Suprapubic skin (tissue), 4 donors: ENCODE measurements around the gene ARHGAP6. TPM values are rescaled to one million over a fixed set of nuclear protein-coding genes. Genes with fewer than 3 reads are reported as not detected.

Experiments used
- DNase-seq, 2 donors: peaks; one replicate each; pipeline ENCODE4 v3.0.0-alpha.2; 2019; ENCODE audit warnings: low spot score in 2 of 2
- H3K27ac ChIP-seq: fragments of 200-600 bp; sonication (generic); one replicate; pipeline ENCODE4 v1.5.1; 2019
- H3K27me3 ChIP-seq: fragments of 200-600 bp; sonication (generic); one replicate; pipeline ENCODE4 v1.5.1; 2019
- H3K36me3 ChIP-seq: fragments of 200-600 bp; sonication (generic); one replicate; pipeline ENCODE4 v1.5.1; 2019
- H3K4me1 ChIP-seq: fragments of 200-600 bp; sonication (generic); one replicate; pipeline ENCODE4 v1.5.1; 2019
- H3K4me3 ChIP-seq: fragments of 200-600 bp; sonication (generic); one replicate; pipeline ENCODE4 v1.5.1; 2019; ENCODE audit warnings: mild to moderate bottlenecking
- H3K9me3 ChIP-seq: fragments of 200-600 bp; sonication (generic); one replicate; pipeline ENCODE4 v1.5.1; 2019
- EP300 ChIP-seq: sonication (generic); formaldehyde crosslinking; IDR thresholded peaks from one replicate; pipeline ENCODE4 v1.6.1; 2017; ENCODE audit warnings: antibody characterized with exemption
- POLR2A ChIP-seq, 2 donors: fragments of 450-650 bp; IDR thresholded peaks; one replicate each; pipeline ENCODE4 v1.6.1; 2017; ENCODE audit warnings: antibody characterized with exemption in 2 of 2, mild to moderate bottlenecking in 2 of 2, moderate library complexity in 2 of 2
- POLR2AphosphoS5 ChIP-seq, 3 donors: sonication (generic); formaldehyde crosslinking; IDR thresholded peaks; one replicate each; pipeline ENCODE4 v1.6.1; 2017; ENCODE audit warnings: antibody characterized with exemption in 3 of 3
- WGBS: methylation state at CpG from one replicate; pipeline ENCODE4 v1.1.5; 2018; 5-methylcytosine and 5-hydroxymethylcytosine counted together
- total RNA-seq, 4 donors: library from RNA; depleted of rRNA; stranded (reverse); fragments of >200 nt; gene quantifications; one replicate each; pipeline ENCODE4 v1.1.0, GENCODE V29; 2016
- TF ChIP-seq, protein P1 (sequence below), 2 donors: fragments of 200-600 bp in 1 of 2; fragments of 450-650 bp in 1 of 2; sonication (generic) in 1 of 2; IDR thresholded peaks; one replicate each; pipeline ENCODE4 v1.5.1; 2016 to 2019; ENCODE audit warnings: antibody characterized with exemption in 2 of 2, mild to moderate bottlenecking in 1 of 2, moderate library complexity in 1 of 2

The ARHGAP6 gene
- total RNA-seq, 4 donors from 2014 or later, result 1.6 to 6.7 (median 3.1) TPM

DNA sequence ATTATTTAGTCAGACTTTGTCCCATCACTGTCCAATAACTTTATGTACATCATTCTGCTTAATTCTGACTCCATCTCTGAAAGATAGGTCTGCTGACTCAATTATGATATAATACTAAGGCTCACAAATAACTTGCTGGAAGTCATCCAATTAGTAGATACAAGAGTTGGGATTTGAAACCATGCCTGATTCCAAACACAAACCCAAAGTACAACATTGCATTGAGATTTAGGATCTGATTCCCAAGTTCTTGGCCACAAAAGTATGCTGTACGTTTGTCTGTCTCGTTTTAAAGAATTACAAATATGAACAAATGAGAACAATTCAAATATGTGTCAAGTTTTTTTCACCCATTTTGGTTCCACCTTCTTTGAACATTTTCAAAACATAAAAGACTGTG is 263.8 kb downstream of the ARHGAP6 start:
- WGBS, result 55% methylated on average over 2 of the region's 2 CpGs
- H3K27me3 ChIP-seq, result no peaks in the 10 kb centered on the region

DNA sequence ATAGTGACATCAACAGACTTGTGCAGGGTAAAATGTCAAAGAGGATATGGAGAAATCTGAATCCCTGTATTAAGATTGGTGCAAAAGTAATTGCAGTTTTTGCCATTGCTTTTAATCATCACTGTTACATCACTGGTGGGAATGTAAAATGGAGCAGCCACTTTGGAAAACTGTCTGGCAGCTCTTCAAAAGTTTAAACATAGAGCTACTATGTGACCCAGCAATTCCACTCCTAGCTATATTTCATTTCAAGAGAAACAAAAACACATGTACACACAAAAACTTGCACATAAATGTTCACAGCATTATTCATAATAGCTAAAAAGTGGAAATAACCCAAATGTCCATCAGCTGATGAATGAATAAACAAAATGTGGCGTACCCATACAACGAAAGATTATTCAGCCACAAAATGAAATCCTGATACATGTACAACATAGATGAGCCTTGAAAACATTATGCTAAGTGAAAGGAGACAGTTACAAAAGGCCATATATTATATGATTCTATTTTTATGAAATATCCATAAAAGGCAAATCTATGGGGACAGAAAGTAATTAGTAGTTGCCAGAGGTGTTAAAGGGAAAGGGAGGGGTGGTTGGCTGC is 266.1 kb downstream of the ARHGAP6 start:
- Histone ChIP-seq H3K36me3 (no peaks in the 10 kb centered on the region), H3K9me3 (no peaks in the 10 kb centered on the region), H3K4me3 (no peak overlapping the region), H3K27ac (no peak overlapping the region), H3K27me3 (no peaks in the 10 kb centered on the region), H3K4me1 (no peaks in the 10 kb centered on the region)
- no peak for DNase-seq
- WGBS, result 83% methylated on average over 2 of the region's 2 CpGs
- no peak for TF ChIP-seq POLR2A (IDR thresholded peaks at IDR 0.05)
- TF ChIP-seq, protein P1, sequence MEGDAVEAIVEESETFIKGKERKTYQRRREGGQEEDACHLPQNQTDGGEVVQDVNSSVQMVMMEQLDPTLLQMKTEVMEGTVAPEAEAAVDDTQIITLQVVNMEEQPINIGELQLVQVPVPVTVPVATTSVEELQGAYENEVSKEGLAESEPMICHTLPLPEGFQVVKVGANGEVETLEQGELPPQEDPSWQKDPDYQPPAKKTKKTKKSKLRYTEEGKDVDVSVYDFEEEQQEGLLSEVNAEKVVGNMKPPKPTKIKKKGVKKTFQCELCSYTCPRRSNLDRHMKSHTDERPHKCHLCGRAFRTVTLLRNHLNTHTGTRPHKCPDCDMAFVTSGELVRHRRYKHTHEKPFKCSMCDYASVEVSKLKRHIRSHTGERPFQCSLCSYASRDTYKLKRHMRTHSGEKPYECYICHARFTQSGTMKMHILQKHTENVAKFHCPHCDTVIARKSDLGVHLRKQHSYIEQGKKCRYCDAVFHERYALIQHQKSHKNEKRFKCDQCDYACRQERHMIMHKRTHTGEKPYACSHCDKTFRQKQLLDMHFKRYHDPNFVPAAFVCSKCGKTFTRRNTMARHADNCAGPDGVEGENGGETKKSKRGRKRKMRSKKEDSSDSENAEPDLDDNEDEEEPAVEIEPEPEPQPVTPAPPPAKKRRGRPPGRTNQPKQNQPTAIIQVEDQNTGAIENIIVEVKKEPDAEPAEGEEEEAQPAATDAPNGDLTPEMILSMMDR (IDR thresholded peaks at IDR 0.05), result no peak
- no peak for TF ChIP-seq POLR2AphosphoS5 (IDR thresholded peaks at IDR 0.05)
- no peak for TF ChIP-seq EP300

More for the DNA sequence above, 263.8 kb downstream of the ARHGAP6 start:
- Histone ChIP-seq H3K9me3 (no peaks in the 10 kb centered on the region), H3K36me3 (no peaks in the 10 kb centered on the region), H3K27ac (no peak overlapping the region), H3K4me1 (no peaks in the 10 kb centered on the region), H3K4me3 (no peak overlapping the region)
- DNase-seq, result no peak
- TF ChIP-seq, protein P1 (IDR thresholded peaks at IDR 0.05), result no peak
- TF ChIP-seq POLR2A (IDR thresholded peaks at IDR 0.05) (no peak), EP300 (no peak), POLR2AphosphoS5 (IDR thresholded peaks at IDR 0.05) (no peak)

DNA sequence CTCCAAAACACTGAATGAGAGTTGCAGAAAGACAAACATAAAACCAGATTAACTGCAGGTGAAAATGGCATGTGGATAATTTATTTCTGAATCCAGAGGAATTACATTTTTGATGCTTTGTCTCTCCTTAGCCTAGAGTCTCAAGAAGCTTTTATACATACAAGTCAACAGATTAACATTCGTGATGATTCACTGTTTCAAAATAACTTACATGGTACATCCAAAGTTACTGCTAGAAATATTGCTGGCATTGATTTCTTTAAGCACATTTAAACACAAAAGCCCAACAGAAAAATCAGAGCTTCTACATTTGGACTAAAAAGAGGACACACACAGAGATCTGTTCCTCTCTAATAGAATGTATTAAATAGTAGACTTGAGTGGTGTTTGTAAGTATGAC is 266.9 kb downstream of the ARHGAP6 start:
- Histone ChIP-seq H3K4me3 (no peak overlapping the region), H3K27me3 (no peaks in the 10 kb centered on the region), H3K27ac (no peak overlapping the region), H3K4me1 (no peaks in the 10 kb centered on the region), H3K36me3 (no peaks in the 10 kb centered on the region), H3K9me3 (no peaks in the 10 kb centered on the region)
- WGBS, result 19% methylated on average over 1 of the region's 1 CpG
- no peak for DNase-seq
- no peak for TF ChIP-seq EP300
- TF ChIP-seq, protein P1 (IDR thresholded peaks at IDR 0.05), result no peak
- TF ChIP-seq POLR2AphosphoS5 (IDR thresholded peaks at IDR 0.05), result no peak
- TF ChIP-seq POLR2A (IDR thresholded peaks at IDR 0.05), result no peak

DNA sequence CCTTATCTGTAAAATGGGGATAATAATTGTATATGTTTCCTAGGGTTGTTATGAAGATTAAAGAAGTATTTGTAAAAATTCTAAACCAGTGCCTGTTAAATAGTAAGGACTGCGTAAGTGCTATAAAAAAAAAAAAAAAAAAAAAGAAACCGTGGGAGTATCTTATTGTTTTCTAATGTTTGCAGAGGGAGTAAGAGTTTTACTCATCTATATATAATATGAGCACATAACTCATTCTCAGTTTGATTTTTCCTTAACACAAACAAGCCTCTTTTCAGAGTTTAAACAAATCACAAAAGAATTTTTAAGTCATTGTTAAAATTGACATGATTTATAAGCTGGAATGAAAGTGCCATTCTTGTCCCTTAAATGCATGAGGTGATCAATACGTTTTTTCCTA is 267.6 kb downstream of the ARHGAP6 start:
- Histone ChIP-seq H3K27me3 (no peaks in the 10 kb centered on the region), H3K9me3 (no peaks in the 10 kb centered on the region), H3K36me3 (no peaks in the 10 kb centered on the region), H3K4me3 (no peak overlapping the region), H3K27ac (no peak overlapping the region), H3K4me1 (no peaks in the 10 kb centered on the region)
- TF ChIP-seq POLR2A (IDR thresholded peaks at IDR 0.05), result no peak
- DNase-seq, result no peak
- WGBS, result 57% methylated on average over 3 of the region's 3 CpGs

DNA sequence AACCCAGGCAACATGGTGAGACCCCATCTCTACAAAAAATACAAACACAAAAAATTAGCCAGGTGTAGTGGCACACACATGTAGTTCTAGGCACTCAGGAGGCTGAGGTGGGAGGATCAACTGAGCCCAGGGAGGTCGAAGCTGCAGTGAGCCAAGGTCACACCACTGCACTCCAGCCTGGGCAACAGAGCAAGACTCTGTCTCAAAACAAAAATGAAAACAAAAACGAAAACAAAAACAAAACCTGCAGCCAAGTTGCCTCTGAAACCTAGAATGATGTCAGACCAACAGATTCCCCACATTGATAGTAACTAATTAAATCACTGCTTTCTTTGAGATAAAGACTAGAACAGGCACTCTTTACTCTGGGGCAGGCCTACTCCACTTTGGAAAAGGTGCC is 268.0 kb downstream of the ARHGAP6 start:
- TF ChIP-seq POLR2AphosphoS5 (IDR thresholded peaks at IDR 0.05) (no peak), EP300 (no peak), POLR2A (IDR thresholded peaks at IDR 0.05) (no peak)
- TF ChIP-seq, protein P1 (IDR thresholded peaks at IDR 0.05), result no peak
- 55% methylated on average over 2 of the region's 2 CpGs for WGBS
- no peaks in the 10 kb centered on the region for H3K9me3 ChIP-seq
- H3K4me3 ChIP-seq, result no peak overlapping the region
- no peaks in the 10 kb centered on the region for H3K27me3 ChIP-seq
- DNase-seq, result no peak
- no peak overlapping the region for H3K27ac ChIP-seq
- no peaks in the 10 kb centered on the region for H3K36me3 ChIP-seq
- H3K4me1 ChIP-seq, result no peaks in the 10 kb centered on the region

DNA sequence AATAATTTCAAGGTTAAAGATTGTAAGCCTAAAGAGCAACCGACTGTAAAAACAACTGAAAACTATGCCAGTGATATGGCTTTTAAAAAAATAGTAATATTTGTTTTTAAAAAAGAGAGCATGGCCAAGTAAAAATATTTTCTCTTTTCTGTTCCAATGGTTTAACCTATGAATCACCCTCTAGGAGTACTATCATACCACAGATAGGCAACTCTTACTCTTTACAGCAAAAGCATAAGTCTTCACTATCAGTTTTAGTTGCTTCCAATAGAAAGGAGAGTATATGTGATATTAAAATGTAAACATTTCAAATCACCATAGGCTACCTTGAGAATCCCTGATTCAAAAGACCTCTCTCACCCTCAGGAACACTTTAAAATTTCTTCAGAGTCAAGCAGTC is 269.9 kb downstream of the ARHGAP6 start:
- no peak overlapping the region for H3K4me3 ChIP-seq
- no peaks in the 10 kb centered on the region for H3K9me3 ChIP-seq
- no peaks in the 10 kb centered on the region for H3K36me3 ChIP-seq
- H3K4me1 ChIP-seq, result no peaks in the 10 kb centered on the region
- TF ChIP-seq POLR2AphosphoS5 (IDR thresholded peaks at IDR 0.05) (no peak), EP300 (no peak), POLR2A (IDR thresholded peaks at IDR 0.05) (no peak)
- TF ChIP-seq, protein P1 (IDR thresholded peaks at IDR 0.05), result no peak
- no peak overlapping the region for H3K27ac ChIP-seq
- no peak for DNase-seq
- WGBS, result 65% methylated on average over 1 of the region's 1 CpG
- no peaks in the 10 kb centered on the region for H3K27me3 ChIP-seq
